Ovary (tissue), 9 donors: ENCODE results near the gene GKN1. TPM values are rescaled to one million over a fixed set of nuclear protein-coding genes. Genes with fewer than 3 reads are reported as not detected.

Experiments used
- DNase-seq, 5 donors: peaks; one replicate each; pipeline ENCODE4 v3.0.0-alpha.2; 2019 to 2020
- H3K27ac ChIP-seq, 2 donors: fragments of 200-600 bp; one replicate each; pipeline versions ENCODE4 v1.5.1 to v1.8.0; 2019 to 2022
- H3K27me3 ChIP-seq: fragments of 200-600 bp; one replicate; pipeline ENCODE4 v1.8.0; 2022
- H3K36me3 ChIP-seq: fragments of 200-600 bp; sonication (generic); one replicate; pipeline ENCODE4 v1.5.1; 2019
- H3K4me1 ChIP-seq: one replicate; pipeline ENCODE4 v1.8.1; 2013; ENCODE audit warnings: mild to moderate bottlenecking, moderate library complexity; ENCODE audit not compliant: insufficient read depth
- H3K4me3 ChIP-seq: fragments of 200-600 bp; sonication (generic); one replicate; pipeline ENCODE4 v1.5.1; 2017
- H3K9me3 ChIP-seq, 2 donors: fragments of 200-600 bp in 1 of 2; sonication (generic) in 1 of 2; one replicate each; pipeline versions ENCODE4 v1.5.1 to v1.8.1; 2013 to 2019; ENCODE audit warnings: mild to moderate bottlenecking in 1 of 2, moderate library complexity in 1 of 2
- EP300 ChIP-seq: sonication (generic); formaldehyde crosslinking; IDR thresholded peaks from one replicate; pipeline ENCODE4 v1.6.1; 2017; ENCODE audit warnings: antibody characterized with exemption
- POLR2A ChIP-seq: fragments of 450-650 bp; IDR thresholded peaks from one replicate; pipeline ENCODE4 v1.6.1; 2017; ENCODE audit warnings: antibody characterized with exemption, mild to moderate bottlenecking, moderate library complexity
- WGBS, 3 donors: extraction: QIAGEN DNeasy Blood & Tissue Kit in 1 of 3; methylation state at CpG; one replicate each; pipeline versions ENCODE4 v1.1.5 to v1.1.7; 2013 to 2017; 5-methylcytosine and 5-hydroxymethylcytosine counted together
- intact Hi-C, 4 donors: fragments of 100-400 bp; cut with DNase I; formaldehyde crosslinking; loops; one replicate each; pipeline versions ENCODE4 v1.11.0 to v1.15.1; 2022 to 2023
- polyA plus RNA-seq, 2 donors: library from polyadenylated mRNA; stranded (reverse); fragments of 200-250 nt in 1 of 2; fragments of 350-450 nt in 1 of 2; fragmentation: Illumina TruSeq in 1 of 2; extraction: RNeasy Lipid Tissue Mini Kit (QIAGEN cat#74804) in 1 of 2; gene quantifications; one replicate each; pipeline ENCODE4 v1.2.3, GENCODE V29; 2013 to 2014
- total RNA-seq, 7 donors: library from RNA; depleted of rRNA in 2 of 7; stranded (reverse); fragments of >200 nt in 2 of 7; fragmentation: NEBNext Ultra II Directional in 3 of 7; extraction: Animal tissue kit (Norgen Biotek cat#: 25700) in 3 of 7; gene quantifications; one replicate each; pipeline versions ENCODE4 v1.1.0 to v1.2.4, GENCODE V29; 2016 to 2023
- TF ChIP-seq, protein P1 (sequence below), 3 donors: fragments of 450-650 bp in 2 of 3; fragments of 200-600 bp in 1 of 3; IDR thresholded peaks; one replicate each; pipeline versions ENCODE4 v1.5.1 to v1.8.0; 2016 to 2022; ENCODE audit warnings: antibody characterized with exemption in 3 of 3, mild to moderate bottlenecking in 1 of 3
- donor health status: DM: no; HTN: no; CAD: no; lungs with moderate emphysema.
- donor health status: DM: no; HTN: no; CAD: no.
- donor health status: Bipolar disorder and iron deficiency.
- donor health status: DM: yes; HTN: yes; CAD: no.
- donor health status: DM: no; HTN: no; CAD: no.
- donor health status: DM: yes; HTN: yes; CAD: no.

Gene GKN1
- total and polyA plus RNA-seq, 9 donors = not detected

DNA sequence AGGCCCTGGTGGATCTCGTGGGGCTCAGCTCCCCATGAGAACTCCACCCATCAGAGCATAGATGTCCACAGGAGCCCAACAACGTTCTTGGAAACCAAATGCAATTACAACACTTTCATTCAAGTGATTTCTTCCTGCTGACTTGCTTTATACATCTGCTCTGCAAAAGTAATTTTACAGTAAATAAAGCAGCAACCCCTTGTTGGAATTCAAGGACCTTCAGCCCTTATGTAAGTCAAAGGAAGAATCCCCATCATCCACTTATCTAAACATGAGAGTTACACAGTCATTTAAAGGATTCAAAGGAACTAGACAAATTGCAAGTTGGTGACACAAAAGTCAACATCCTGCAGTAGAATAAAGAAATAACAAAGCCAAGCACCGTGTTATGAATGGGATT is 21.5 kb downstream of the GKN1 start:
- Histone ChIP-seq H3K4me3 (no peak overlapping the region), H3K36me3 (no peaks in the 10 kb centered on the region), H3K27ac (no peak overlapping the region), H3K27me3 (no peaks in the 10 kb centered on the region), H3K4me1 (no peaks in the 10 kb centered on the region), H3K9me3 (no peaks in the 10 kb centered on the region)
- DNase-seq = no peak
- TF ChIP-seq, protein P1, sequence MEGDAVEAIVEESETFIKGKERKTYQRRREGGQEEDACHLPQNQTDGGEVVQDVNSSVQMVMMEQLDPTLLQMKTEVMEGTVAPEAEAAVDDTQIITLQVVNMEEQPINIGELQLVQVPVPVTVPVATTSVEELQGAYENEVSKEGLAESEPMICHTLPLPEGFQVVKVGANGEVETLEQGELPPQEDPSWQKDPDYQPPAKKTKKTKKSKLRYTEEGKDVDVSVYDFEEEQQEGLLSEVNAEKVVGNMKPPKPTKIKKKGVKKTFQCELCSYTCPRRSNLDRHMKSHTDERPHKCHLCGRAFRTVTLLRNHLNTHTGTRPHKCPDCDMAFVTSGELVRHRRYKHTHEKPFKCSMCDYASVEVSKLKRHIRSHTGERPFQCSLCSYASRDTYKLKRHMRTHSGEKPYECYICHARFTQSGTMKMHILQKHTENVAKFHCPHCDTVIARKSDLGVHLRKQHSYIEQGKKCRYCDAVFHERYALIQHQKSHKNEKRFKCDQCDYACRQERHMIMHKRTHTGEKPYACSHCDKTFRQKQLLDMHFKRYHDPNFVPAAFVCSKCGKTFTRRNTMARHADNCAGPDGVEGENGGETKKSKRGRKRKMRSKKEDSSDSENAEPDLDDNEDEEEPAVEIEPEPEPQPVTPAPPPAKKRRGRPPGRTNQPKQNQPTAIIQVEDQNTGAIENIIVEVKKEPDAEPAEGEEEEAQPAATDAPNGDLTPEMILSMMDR (IDR thresholded peaks at IDR 0.05) = no peak
- no peak for TF ChIP-seq EP300
- TF ChIP-seq POLR2A = no peak
- intact Hi-C loops = no loop called here
- 42 to 58% (median 43%) methylated on average over 3 of the region's 3 CpGs for WGBS, 3 donors

DNA sequence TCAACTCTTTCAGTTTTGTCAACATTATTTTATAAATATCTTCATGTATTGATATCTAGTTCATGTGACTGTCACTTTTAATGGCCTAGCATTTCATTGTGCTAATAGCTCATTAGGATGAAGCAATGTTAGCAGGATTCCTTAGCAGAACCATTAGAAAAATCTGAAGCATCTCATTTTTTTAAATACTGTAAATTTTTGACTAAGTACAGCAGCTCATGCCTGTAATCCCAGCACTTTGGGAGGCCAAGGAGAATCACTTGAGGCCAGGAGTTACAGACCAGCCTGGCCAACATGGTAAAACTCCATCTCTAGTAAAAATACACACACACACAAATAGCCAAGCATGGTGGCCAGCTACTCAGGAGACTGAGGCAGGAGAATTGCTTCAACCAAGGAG is 23.0 kb downstream of the GKN1 start:
- Histone ChIP-seq H3K4me3 (no peak overlapping the region), H3K27me3 (no peaks in the 10 kb centered on the region), H3K27ac (no peak overlapping the region), H3K4me1 (no peaks in the 10 kb centered on the region), H3K36me3 (no peaks in the 10 kb centered on the region), H3K9me3 (no peaks in the 10 kb centered on the region)
- TF ChIP-seq, protein P1 (IDR thresholded peaks at IDR 0.05) = no peak
- TF ChIP-seq EP300 = no peak
- no peak for TF ChIP-seq POLR2A
- DNase-seq = no peak
- intact Hi-C loops = no loop called here

DNA sequence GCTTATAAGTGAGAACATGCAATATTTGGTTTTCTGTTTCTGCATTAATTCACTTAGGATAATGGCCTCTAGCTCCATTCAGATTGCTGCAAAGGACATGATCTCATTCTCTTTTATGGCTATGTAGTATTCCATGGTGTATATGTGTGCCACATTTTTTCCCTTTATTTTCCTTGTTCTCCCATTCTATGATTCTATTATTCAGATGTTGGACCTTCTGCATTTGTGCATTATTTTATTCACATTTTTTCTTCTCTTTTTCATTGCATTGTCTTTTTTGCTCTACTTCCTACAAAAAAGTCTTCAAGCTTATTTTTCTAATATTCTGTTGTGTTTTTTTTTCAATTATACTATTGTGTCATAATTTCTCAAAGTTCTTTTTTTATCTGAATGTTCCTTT is 27.4 kb downstream of the GKN1 start:
- H3K27me3 ChIP-seq = no peaks in the 10 kb centered on the region
- DNase-seq = no peak

DNA sequence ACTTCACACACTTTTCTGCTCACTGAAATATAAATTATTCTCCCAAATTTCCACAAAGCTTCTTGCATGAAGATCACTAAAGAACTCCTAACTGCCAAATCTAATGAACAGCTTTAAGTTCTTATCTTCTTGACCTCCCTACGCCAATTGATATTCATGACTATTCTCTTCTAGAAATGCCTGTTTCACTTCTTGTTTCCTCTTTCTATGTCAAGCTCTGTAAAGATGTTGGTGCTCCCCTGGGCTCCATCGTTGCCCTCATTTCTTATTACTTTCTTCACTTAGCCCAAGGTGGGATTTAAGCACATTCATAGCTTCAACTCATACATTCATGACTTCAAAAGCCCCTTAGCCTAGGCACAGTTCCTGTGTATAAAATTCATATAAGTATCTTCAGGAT is 29.3 kb downstream of the GKN1 start:
- Histone ChIP-seq H3K4me3 (no peak overlapping the region), H3K27me3 (no peaks in the 10 kb centered on the region), H3K27ac (no peak overlapping the region), H3K9me3 (no peaks in the 10 kb centered on the region), H3K4me1 (no peaks in the 10 kb centered on the region), H3K36me3 (no peaks in the 10 kb centered on the region)
- intact Hi-C loops = no loop called here
- DNase-seq = no peak
- WGBS, 3 donors = 86 to 92% (median 89%) methylated on average over 2 of the region's 2 CpGs
- TF ChIP-seq, protein P1 (IDR thresholded peaks at IDR 0.05) = no peak
- TF ChIP-seq EP300 (no peak), POLR2A (no peak)

More for the DNA sequence above, 27.4 kb downstream of the GKN1 start:
- TF ChIP-seq, protein P1 (IDR thresholded peaks at IDR 0.05) = no peak
- TF ChIP-seq POLR2A (no peak), EP300 (no peak)
- no peaks in the 10 kb centered on the region for H3K36me3 ChIP-seq
- H3K4me1 ChIP-seq = no peaks in the 10 kb centered on the region
- no peaks in the 10 kb centered on the region for H3K9me3 ChIP-seq
- intact Hi-C loops = no loop called here
- no peak overlapping the region for H3K4me3 ChIP-seq
- H3K27ac ChIP-seq = no peak overlapping the region

DNA sequence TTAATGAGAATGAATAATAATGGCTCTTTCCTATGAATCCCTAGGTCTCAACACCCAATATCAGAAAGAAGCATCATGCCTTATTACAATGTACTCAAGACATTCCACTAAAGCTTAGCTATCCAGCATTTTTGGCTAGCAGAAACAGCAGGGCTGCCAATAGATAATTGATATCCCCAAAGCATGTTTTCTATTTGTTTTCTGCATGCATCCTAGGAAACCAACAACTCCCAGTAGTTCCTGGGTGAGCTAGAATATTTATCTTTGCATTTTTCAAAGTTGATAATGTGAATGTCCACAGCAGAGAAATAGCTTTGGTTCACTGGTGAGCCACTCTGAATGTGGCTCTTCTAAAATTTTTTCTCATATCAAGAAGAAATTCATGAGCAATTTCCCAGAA is 32.7 kb downstream of the GKN1 start:
- Histone ChIP-seq H3K36me3 (no peaks in the 10 kb centered on the region), H3K27me3 (no peaks in the 10 kb centered on the region), H3K27ac (no peak overlapping the region), H3K9me3 (no peaks in the 10 kb centered on the region), H3K4me1 (no peaks in the 10 kb centered on the region), H3K4me3 (no peak overlapping the region)
- intact Hi-C loops = no loop called here
- no peak for TF ChIP-seq POLR2A
- TF ChIP-seq, protein P1 (IDR thresholded peaks at IDR 0.05) = no peak
- TF ChIP-seq EP300 = no peak
- no peak for DNase-seq
